Liver (tissue), 9 donors: ENCODE results near the gene POLDIP2. TPM values are rescaled to one million over a fixed set of nuclear protein-coding genes. Genes with fewer than 3 reads are reported as not detected.

Experiments
- DNase-seq: peaks from one replicate; pipeline ENCODE4 v3.0.0-alpha.2; 2017; ENCODE audit warnings: low spot score
- H3K27ac ChIP-seq, 2 donors: one replicate each; pipeline ENCODE4 v1.7.0; 2013; ENCODE audit warnings: inconsistent platforms in 2 of 2, low read length in 2 of 2, control low read depth in 1 of 2, low read depth in 1 of 2, mild to moderate bottlenecking in 1 of 2
- H3K27me3 ChIP-seq, 4 donors: one replicate each; pipeline versions ENCODE4 v1.6.1 to v1.7.0; 2013; ENCODE audit warnings: low read length in 3 of 4, inconsistent platforms in 1 of 4, mild to moderate bottlenecking in 1 of 4, moderate library complexity in 1 of 4; ENCODE audit not compliant: control insufficient read depth in 4 of 4, insufficient read depth in 4 of 4
- H3K36me3 ChIP-seq, 4 donors: one replicate each; pipeline versions ENCODE4 v1.6.1 to v1.7.0; 2013; ENCODE audit warnings: low read length in 3 of 4, mild to moderate bottlenecking in 3 of 4, low read depth in 1 of 4, moderate library complexity in 1 of 4; ENCODE audit not compliant: control insufficient read depth in 4 of 4, insufficient read depth in 3 of 4
- H3K4me1 ChIP-seq, 4 donors: one replicate each; pipeline versions ENCODE4 v1.6.1 to v1.7.0; 2013; ENCODE audit warnings: low read length in 3 of 4, mild to moderate bottlenecking in 3 of 4, moderate library complexity in 1 of 4; ENCODE audit not compliant: control insufficient read depth in 4 of 4, insufficient read depth in 4 of 4
- H3K4me3 ChIP-seq, 3 donors: one replicate each; pipeline versions ENCODE4 v1.6.1 to v1.7.0; 2013; ENCODE audit warnings: low read length in 3 of 3, control low read depth in 1 of 3, low read depth in 1 of 3, mild to moderate bottlenecking in 1 of 3
- H3K9ac ChIP-seq, 2 donors: one replicate each; pipeline ENCODE4 v1.7.0; 2013; ENCODE audit warnings: low read length in 2 of 2, mild to moderate bottlenecking in 2 of 2, moderate library complexity in 2 of 2, control low read depth in 1 of 2, low read depth in 1 of 2
- H3K9me3 ChIP-seq, 4 donors: one replicate each; pipeline versions ENCODE4 v1.6.1 to v1.7.0; 2013; ENCODE audit warnings: low read length in 3 of 4; ENCODE audit not compliant: control insufficient read depth in 4 of 4
- EGR1 ChIP-seq, 2 donors: IDR thresholded peaks; 2 replicates each; pipeline ENCODE4 v1.6.1; 2016 to 2018; ENCODE audit warnings: antibody characterized with exemption in 2 of 2, low read depth in 2 of 2
- FOXA1 ChIP-seq: IDR thresholded peaks from 2 replicates; pipeline ENCODE4 v1.6.1; 2016; ENCODE audit warnings: antibody characterized with exemption
- FOXA2 ChIP-seq: IDR thresholded peaks from 2 replicates; pipeline ENCODE4 v1.6.1; 2016; ENCODE audit warnings: antibody characterized with exemption
- GABPA ChIP-seq, 2 donors: IDR thresholded peaks in 1 of 2; conservative IDR thresholded peaks in 1 of 2; 2 replicates each; pipeline ENCODE4 v1.6.1; 2016; ENCODE audit warnings: antibody characterized with exemption in 2 of 2, mild to moderate bottlenecking in 1 of 2, moderate library complexity in 1 of 2
- HNF4A ChIP-seq, 2 donors: conservative IDR thresholded peaks; 2 replicates each; pipeline ENCODE4 v1.6.1; 2016; ENCODE audit warnings: antibody characterized with exemption in 2 of 2, mild to moderate bottlenecking in 2 of 2
- HNF4G ChIP-seq: IDR thresholded peaks from 2 replicates; pipeline ENCODE4 v1.6.1; 2016; ENCODE audit warnings: antibody characterized with exemption
- JUND ChIP-seq, 2 donors: IDR thresholded peaks; 2 replicates each; pipeline ENCODE4 v1.6.1; 2016; ENCODE audit warnings: antibody characterized with exemption in 2 of 2
- NR2F2 ChIP-seq: IDR thresholded peaks from 2 replicates; pipeline ENCODE4 v1.6.1; 2016; ENCODE audit warnings: antibody characterized with exemption
- RAD21 ChIP-seq, 2 donors: IDR thresholded peaks; 2 replicates each; pipeline ENCODE4 v1.6.1; 2016; ENCODE audit warnings: antibody characterized with exemption in 2 of 2, mild to moderate bottlenecking in 2 of 2
- RXRA ChIP-seq, 2 donors: IDR thresholded peaks; 2 replicates each; pipeline ENCODE4 v1.6.1; 2017 to 2018; ENCODE audit warnings: antibody characterized with exemption in 2 of 2, mild to moderate bottlenecking in 1 of 2
- SP1 ChIP-seq: IDR thresholded peaks from 2 replicates; pipeline ENCODE4 v1.6.1; 2018; ENCODE audit warnings: antibody characterized with exemption, mild to moderate bottlenecking
- TAF1 ChIP-seq: conservative IDR thresholded peaks from 2 replicates; pipeline ENCODE4 v1.6.1; 2016; ENCODE audit warnings: antibody characterized with exemption, mild to moderate bottlenecking
- YY1 ChIP-seq: IDR thresholded peaks from 2 replicates; pipeline ENCODE4 v1.6.1; 2016; ENCODE audit warnings: antibody characterized with exemption, mild to moderate bottlenecking
- WGBS: extraction: QIAGEN DNeasy Blood & Tissue Kit; methylation state at CpG from one replicate; pipeline ENCODE4 v1.1.7; 2013; 5-methylcytosine and 5-hydroxymethylcytosine counted together
- polyA plus RNA-seq, 2 donors: library from polyadenylated mRNA; stranded (reverse) in 1 of 2; unstranded in 1 of 2; fragments of 200-250 nt in 1 of 2; fragments of >200 nt in 1 of 2; fragmentation: Nextera tagmentation in 1 of 2; extraction: Ambion mirVana in 1 of 2; gene quantifications; one replicate each; pipeline versions ENCODE4 v1.2.1 to v1.2.3, GENCODE V29; 2013 to 2015
- total RNA-seq, 2 donors: library from RNA; depleted of rRNA; stranded (reverse); fragments of >200 nt; gene quantifications; one replicate each; pipeline ENCODE4 v1.2.3, GENCODE V29; 2014
- TF ChIP-seq, protein P1 (sequence below): IDR thresholded peaks from 2 replicates; pipeline ENCODE4 v1.6.1; 2016; ENCODE audit warnings: antibody characterized with exemption, mild to moderate bottlenecking
- TF ChIP-seq, protein P2 (sequence below): IDR thresholded peaks from 2 replicates; pipeline ENCODE4 v1.6.1; 2016; ENCODE audit warnings: antibody characterized with exemption
- TF ChIP-seq, protein P3 (sequence below): fragments of 150-350 bp; IDR thresholded peaks from 2 replicates; pipeline ENCODE4 v1.5.1; 2017; ENCODE audit warnings: improper control_type of control experiment, low read depth, low read length; ENCODE audit not compliant: missing input control
- TF ChIP-seq, protein P4 (sequence below): IDR thresholded peaks from 2 replicates; pipeline ENCODE4 v1.6.1; 2016; ENCODE audit warnings: antibody characterized with exemption
- TF ChIP-seq, protein P5 (sequence below): IDR thresholded peaks from 2 replicates; pipeline ENCODE4 v1.6.1; 2016; ENCODE audit warnings: antibody characterized with exemption
- donor health status: healthy.
- donor health status: healthy.
- donor health status: healthy.
- donor health status: healthy.
- donor health status: healthy.

POLDIP2 gene
- total and polyA plus RNA-seq, 4 donors, result 65.5 to 150 (median 104) TPM

DNA sequence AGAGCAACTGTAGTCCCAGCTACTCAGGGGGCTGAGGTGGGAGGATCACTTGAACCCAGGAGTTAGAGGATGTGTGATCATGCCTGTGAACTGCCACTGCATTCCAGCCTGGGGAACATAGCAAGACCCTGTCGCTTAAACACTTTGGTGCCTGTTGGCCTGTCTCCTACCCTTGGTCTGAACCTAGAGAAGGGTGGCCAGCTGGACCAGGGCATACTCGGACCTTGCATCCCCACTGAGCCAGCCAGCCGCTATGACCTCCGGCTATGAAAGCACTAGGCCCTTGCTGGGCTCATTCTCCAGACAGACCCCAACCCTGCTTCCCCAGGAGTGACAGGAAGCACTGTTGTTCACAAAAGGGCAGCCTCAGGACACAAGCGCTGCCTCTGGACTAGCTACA, 26.7 kb downstream of the POLDIP2 start:
- Histone ChIP-seq H3K36me3 (peaks cover 0 to 35% (median 13%) of the 10 kb centered on the region in 4 donors), H3K27ac (no peak overlapping the region), H3K4me1 (peaks cover 0 to 19% (median 13%) of the 10 kb centered on the region in 4 donors), H3K4me3 (no peak overlapping the region), H3K9ac (no peak overlapping the region), H3K9me3 (no peaks in the 10 kb centered on the region), H3K27me3 (no peaks in the 10 kb centered on the region)
- no peak for DNase-seq
- TF ChIP-seq FOXA2 (no peak), FOXA1 (no peak), EGR1 (IDR thresholded peaks at IDR 0.05; ENCODE audit: low read depth in 2 of 2) (no peak), TAF1 (no peak), GABPA (IDR thresholded peaks at IDR 0.05 in 1 of 2, conservative IDR thresholded peaks at IDR 0.05 in 1 of 2) (no peak), SP1 (no peak), RAD21 (IDR thresholded peaks at IDR 0.05) (no peak), YY1 (no peak)
- TF ChIP-seq, protein P1, sequence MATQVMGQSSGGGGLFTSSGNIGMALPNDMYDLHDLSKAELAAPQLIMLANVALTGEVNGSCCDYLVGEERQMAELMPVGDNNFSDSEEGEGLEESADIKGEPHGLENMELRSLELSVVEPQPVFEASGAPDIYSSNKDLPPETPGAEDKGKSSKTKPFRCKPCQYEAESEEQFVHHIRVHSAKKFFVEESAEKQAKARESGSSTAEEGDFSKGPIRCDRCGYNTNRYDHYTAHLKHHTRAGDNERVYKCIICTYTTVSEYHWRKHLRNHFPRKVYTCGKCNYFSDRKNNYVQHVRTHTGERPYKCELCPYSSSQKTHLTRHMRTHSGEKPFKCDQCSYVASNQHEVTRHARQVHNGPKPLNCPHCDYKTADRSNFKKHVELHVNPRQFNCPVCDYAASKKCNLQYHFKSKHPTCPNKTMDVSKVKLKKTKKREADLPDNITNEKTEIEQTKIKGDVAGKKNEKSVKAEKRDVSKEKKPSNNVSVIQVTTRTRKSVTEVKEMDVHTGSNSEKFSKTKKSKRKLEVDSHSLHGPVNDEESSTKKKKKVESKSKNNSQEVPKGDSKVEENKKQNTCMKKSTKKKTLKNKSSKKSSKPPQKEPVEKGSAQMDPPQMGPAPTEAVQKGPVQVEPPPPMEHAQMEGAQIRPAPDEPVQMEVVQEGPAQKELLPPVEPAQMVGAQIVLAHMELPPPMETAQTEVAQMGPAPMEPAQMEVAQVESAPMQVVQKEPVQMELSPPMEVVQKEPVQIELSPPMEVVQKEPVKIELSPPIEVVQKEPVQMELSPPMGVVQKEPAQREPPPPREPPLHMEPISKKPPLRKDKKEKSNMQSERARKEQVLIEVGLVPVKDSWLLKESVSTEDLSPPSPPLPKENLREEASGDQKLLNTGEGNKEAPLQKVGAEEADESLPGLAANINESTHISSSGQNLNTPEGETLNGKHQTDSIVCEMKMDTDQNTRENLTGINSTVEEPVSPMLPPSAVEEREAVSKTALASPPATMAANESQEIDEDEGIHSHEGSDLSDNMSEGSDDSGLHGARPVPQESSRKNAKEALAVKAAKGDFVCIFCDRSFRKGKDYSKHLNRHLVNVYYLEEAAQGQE, result no peak
- TF ChIP-seq, protein P2, sequence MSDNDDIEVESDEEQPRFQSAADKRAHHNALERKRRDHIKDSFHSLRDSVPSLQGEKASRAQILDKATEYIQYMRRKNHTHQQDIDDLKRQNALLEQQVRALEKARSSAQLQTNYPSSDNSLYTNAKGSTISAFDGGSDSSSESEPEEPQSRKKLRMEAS, result no peak
- 94% methylated on average over 5 of the region's 5 CpGs for WGBS

DNA sequence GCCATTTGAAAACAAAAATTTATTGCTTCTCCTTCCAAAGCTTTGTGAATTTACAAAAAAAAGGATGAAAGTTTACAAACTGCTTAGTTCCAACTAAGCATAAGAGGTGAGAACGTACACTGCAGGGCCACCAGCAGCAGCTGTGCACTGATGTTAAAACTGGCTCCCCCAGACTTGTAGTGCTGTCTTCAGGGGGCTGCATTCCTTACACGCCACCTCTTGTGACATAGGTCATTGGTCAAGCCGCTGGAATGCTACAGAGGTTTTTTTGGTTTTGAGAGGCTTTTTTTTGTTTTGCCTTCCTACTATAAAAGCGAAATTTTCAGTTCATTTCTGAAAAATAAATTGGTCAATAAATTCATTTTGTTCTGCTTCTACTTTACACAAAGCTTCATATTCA, 29.0 kb downstream of the POLDIP2 start:
- Histone ChIP-seq H3K9me3 (no peaks in the 10 kb centered on the region), H3K4me1 (peaks cover 3 to 20% (median 17%) of the 10 kb centered on the region in 4 donors), H3K4me3 (no peak overlapping the region), H3K27ac (no peak overlapping the region), H3K36me3 (peaks cover 0 to 35% (median 13%) of the 10 kb centered on the region in 4 donors), H3K27me3 (no peaks in the 10 kb centered on the region), H3K9ac (no peak overlapping the region)
- no peak for TF ChIP-seq FOXA2
- no peak for TF ChIP-seq YY1
- TF ChIP-seq SP1, result no peak
- no peak for TF ChIP-seq HNF4G
- TF ChIP-seq RAD21 (IDR thresholded peaks at IDR 0.05), result no peak
- TF ChIP-seq TAF1, result no peak
- no peak for TF ChIP-seq EGR1 (IDR thresholded peaks at IDR 0.05; ENCODE audit: low read depth in 2 of 2)
- TF ChIP-seq, protein P1, result no peak
- TF ChIP-seq, protein P3, sequence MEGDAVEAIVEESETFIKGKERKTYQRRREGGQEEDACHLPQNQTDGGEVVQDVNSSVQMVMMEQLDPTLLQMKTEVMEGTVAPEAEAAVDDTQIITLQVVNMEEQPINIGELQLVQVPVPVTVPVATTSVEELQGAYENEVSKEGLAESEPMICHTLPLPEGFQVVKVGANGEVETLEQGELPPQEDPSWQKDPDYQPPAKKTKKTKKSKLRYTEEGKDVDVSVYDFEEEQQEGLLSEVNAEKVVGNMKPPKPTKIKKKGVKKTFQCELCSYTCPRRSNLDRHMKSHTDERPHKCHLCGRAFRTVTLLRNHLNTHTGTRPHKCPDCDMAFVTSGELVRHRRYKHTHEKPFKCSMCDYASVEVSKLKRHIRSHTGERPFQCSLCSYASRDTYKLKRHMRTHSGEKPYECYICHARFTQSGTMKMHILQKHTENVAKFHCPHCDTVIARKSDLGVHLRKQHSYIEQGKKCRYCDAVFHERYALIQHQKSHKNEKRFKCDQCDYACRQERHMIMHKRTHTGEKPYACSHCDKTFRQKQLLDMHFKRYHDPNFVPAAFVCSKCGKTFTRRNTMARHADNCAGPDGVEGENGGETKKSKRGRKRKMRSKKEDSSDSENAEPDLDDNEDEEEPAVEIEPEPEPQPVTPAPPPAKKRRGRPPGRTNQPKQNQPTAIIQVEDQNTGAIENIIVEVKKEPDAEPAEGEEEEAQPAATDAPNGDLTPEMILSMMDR, result no peak
- TF ChIP-seq HNF4A (conservative IDR thresholded peaks at IDR 0.05), result no peak
- TF ChIP-seq, protein P4, sequence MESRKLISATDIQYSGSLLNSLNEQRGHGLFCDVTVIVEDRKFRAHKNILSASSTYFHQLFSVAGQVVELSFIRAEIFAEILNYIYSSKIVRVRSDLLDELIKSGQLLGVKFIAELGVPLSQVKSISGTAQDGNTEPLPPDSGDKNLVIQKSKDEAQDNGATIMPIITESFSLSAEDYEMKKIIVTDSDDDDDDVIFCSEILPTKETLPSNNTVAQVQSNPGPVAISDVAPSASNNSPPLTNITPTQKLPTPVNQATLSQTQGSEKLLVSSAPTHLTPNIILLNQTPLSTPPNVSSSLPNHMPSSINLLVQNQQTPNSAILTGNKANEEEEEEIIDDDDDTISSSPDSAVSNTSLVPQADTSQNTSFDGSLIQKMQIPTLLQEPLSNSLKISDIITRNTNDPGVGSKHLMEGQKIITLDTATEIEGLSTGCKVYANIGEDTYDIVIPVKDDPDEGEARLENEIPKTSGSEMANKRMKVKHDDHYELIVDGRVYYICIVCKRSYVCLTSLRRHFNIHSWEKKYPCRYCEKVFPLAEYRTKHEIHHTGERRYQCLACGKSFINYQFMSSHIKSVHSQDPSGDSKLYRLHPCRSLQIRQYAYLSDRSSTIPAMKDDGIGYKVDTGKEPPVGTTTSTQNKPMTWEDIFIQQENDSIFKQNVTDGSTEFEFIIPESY, result no peak
- no peak for TF ChIP-seq FOXA1
- TF ChIP-seq RXRA (IDR thresholded peaks at IDR 0.05), result no peak
- TF ChIP-seq GABPA (IDR thresholded peaks at IDR 0.05 in 1 of 2, conservative IDR thresholded peaks at IDR 0.05 in 1 of 2), result no peak
- TF ChIP-seq, protein P2, result no peak
- TF ChIP-seq JUND (IDR thresholded peaks at IDR 0.05), result no peak
- TF ChIP-seq, protein P5, sequence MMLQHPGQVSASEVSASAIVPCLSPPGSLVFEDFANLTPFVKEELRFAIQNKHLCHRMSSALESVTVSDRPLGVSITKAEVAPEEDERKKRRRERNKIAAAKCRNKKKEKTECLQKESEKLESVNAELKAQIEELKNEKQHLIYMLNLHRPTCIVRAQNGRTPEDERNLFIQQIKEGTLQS, result no peak
- no peak for TF ChIP-seq NR2F2
- 86% methylated on average over 4 of the region's 4 CpGs for WGBS
- peak; percentile 26 for DNase-seq
